HEK293T (cell line): ENCODE results near the gene RAB31.

Experiments
- CTCF ChIA-PET: fragments of 350-600 bp; formaldehyde crosslinking; extraction: SDS; loops from one replicate; lab custom pipeline; 2021; ENCODE audit warnings: antibody characterized with exemption, inconsistent platforms; lab: Yijun Ruan, JAX
- POLR2A ChIA-PET: fragments of 350-600 bp; formaldehyde crosslinking; extraction: SDS; loops from one replicate; lab custom pipeline; 2020; ENCODE audit warnings: antibody characterized with exemption, inconsistent platforms; lab: Yijun Ruan, JAX
- DNase-seq: peaks from one replicate; pipeline ENCODE4 v3.0.0; 2012; ENCODE audit warnings: mixed read lengths; ENCODE audit errors: extremely low spot score
- ARNT ChIP-seq: fragments of 450-650 bp; IDR thresholded peaks from 2 replicates; pipeline ENCODE4 v1.6.1; 2017; ENCODE audit warnings: mild to moderate bottlenecking
- BHLHE40 ChIP-seq: fragments of 450-650 bp; IDR thresholded peaks from 2 replicates; pipeline ENCODE4 v1.6.1; 2016; ENCODE audit warnings: mild to moderate bottlenecking, moderate library complexity, borderline replicate concordance
- CTBP1 ChIP-seq: fragments of 450-650 bp; IDR thresholded peaks from 2 replicates; pipeline ENCODE4 v1.6.1; 2016; ENCODE audit warnings: borderline replicate concordance
- ELF4 ChIP-seq: fragments of 450-650 bp; IDR thresholded peaks from 2 replicates; pipeline ENCODE4 v1.6.1; 2017; ENCODE audit warnings: antibody characterized with exemption
- FOXA1 ChIP-seq: fragments of 450-650 bp; IDR thresholded peaks from 2 replicates; pipeline ENCODE4 v1.6.1; 2016; ENCODE audit warnings: mild to moderate bottlenecking
- FOXK2 ChIP-seq: fragments of 450-650 bp; IDR thresholded peaks from 2 replicates; pipeline ENCODE4 v1.6.1; 2016; ENCODE audit warnings: mild to moderate bottlenecking
- FOXM1 ChIP-seq: fragments of 450-650 bp; IDR thresholded peaks from 2 replicates; pipeline ENCODE4 v1.6.1; 2017; ENCODE audit warnings: mild to moderate bottlenecking, borderline replicate concordance
- HDGF ChIP-seq: fragments of 450-650 bp; IDR thresholded peaks from 2 replicates; pipeline ENCODE4 v1.6.1; 2017; ENCODE audit warnings: antibody characterized with exemption, borderline replicate concordance
- L3MBTL2 ChIP-seq: fragments of 450-650 bp; conservative IDR thresholded peaks from 2 replicates; pipeline ENCODE4 v1.6.1; 2016; ENCODE audit warnings: mild to moderate bottlenecking
- LEF1 ChIP-seq: fragments of 450-650 bp; IDR thresholded peaks from 2 replicates; pipeline ENCODE4 v1.6.1; 2017; ENCODE audit warnings: mild to moderate bottlenecking, borderline replicate concordance
- NFRKB ChIP-seq: fragments of 450-650 bp; IDR thresholded peaks from 2 replicates; pipeline ENCODE4 v1.6.1; 2016; ENCODE audit warnings: mild to moderate bottlenecking, moderate library complexity
- PKNOX1 ChIP-seq: fragments of 450-650 bp; IDR thresholded peaks from 2 replicates; pipeline ENCODE4 v1.6.1; 2016
- SP1 ChIP-seq: fragments of 450-650 bp; IDR thresholded peaks from 2 replicates; pipeline ENCODE4 v1.6.1; 2017
- SUZ12 ChIP-seq: fragments of 450-650 bp; IDR thresholded peaks from 2 replicates; pipeline ENCODE4 v1.6.1; 2016; ENCODE audit warnings: mild to moderate bottlenecking
- TARDBP ChIP-seq: fragments of 450-650 bp; IDR thresholded peaks from 2 replicates; pipeline ENCODE4 v1.6.1; 2016
- ZNF384 ChIP-seq: fragments of 450-650 bp; IDR thresholded peaks from 2 replicates; pipeline ENCODE4 v1.6.1; 2016

Gene RAB31

GRCh38 chr18:9846162-9846925 lies 138.2 kb downstream of the RAB31 start:
- CTCF ChIA-PET = no interaction called here
- TF ChIP-seq ZNF384 (no peak), CTBP1 (no peak), BHLHE40 (no peak), L3MBTL2 (no peak), TARDBP (no peak), ELF4 (no peak), ARNT (no peak), FOXM1 (no peak), NFRKB (no peak), FOXK2 (no peak), LEF1 (no peak), FOXA1 (no peak), PKNOX1 (no peak)
- no peak for DNase-seq
- POLR2A ChIA-PET = interaction anchor here (1.1 kb wide), 1 partner anchor 68 kb away, joined by 3 read pairs; the partner anchor contains the start of gene VAPA

- no peak for DNase-seq
- TF ChIP-seq BHLHE40 (no peak), ELF4 (no peak), L3MBTL2 (no peak), SP1 (no peak), NFRKB (no peak), HDGF (no peak), SUZ12 (no peak), FOXM1 (no peak), FOXA1 (no peak), FOXK2 (no peak), TARDBP (no peak), LEF1 (no peak), ZNF384 (no peak), CTBP1 (no peak), PKNOX1 (no peak), ARNT (no peak)
- ChIA-PET CTCF (no interaction called here), POLR2A (no interaction called here)
Measured at GRCh38 chr18:9848170-9848879, 140.2 kb downstream of the RAB31 start.

- POLR2A ChIA-PET = no interaction called here
- TF ChIP-seq FOXA1 (no peak), FOXM1 (no peak), FOXK2 (no peak), LEF1 (no peak), CTBP1 (no peak), TARDBP (no peak), L3MBTL2 (no peak), ARNT (no peak), HDGF (no peak), ZNF384 (no peak), SP1 (no peak), NFRKB (no peak), SUZ12 (no peak), ELF4 (no peak), PKNOX1 (no peak), BHLHE40 (no peak)
- DNase-seq = no peak
- CTCF ChIA-PET = no interaction called here
Measured at GRCh38 chr18:9849407-9850283, 141.5 kb downstream of the RAB31 start.

GRCh38 chr18:9850309-9850708 lies 142.2 kb downstream of the RAB31 start:
- CTCF ChIA-PET = no interaction called here
- no peak for DNase-seq
- POLR2A ChIA-PET = no interaction called here
- TF ChIP-seq TARDBP (no peak), ZNF384 (no peak), FOXM1 (no peak), CTBP1 (no peak), BHLHE40 (no peak), ELF4 (no peak), FOXA1 (no peak), PKNOX1 (no peak), ARNT (no peak), SUZ12 (no peak), FOXK2 (no peak), LEF1 (no peak), HDGF (no peak), NFRKB (no peak), SP1 (no peak), L3MBTL2 (no peak)
